HG02884 (cell line): ENCODE measurements around the gene ZBTB45.

Experiments
- ATAC-seq: cut with Tn5 transposase; IDR thresholded peaks from one replicate; pipeline ENCODE4 v1.9.1; 2021; ENCODE audit warnings: mild to moderate bottlenecking, moderate library complexity; ENCODE audit not compliant: unreplicated experiment

ZBTB45 gene

GRCh38 chr19:58519355-58520256 lies at the start of gene ZBTB45:
TSS of gene ZBTB45 (minus strand) at chr19:58519810. CDS start at chr19:58517673, 2,137 bp downstream.
- peak; percentile 71 for ATAC-seq

- ATAC-seq = no peak
Observed at GRCh38 chr19:58568453-58569130, 49.0 kb upstream of the ZBTB45 start.

- no peak for ATAC-seq
Observed at GRCh38 chr19:58566989-58567388, 47.4 kb upstream of the ZBTB45 start.

- no peak for ATAC-seq
Observed at GRCh38 chr19:58563823-58564222, 44.2 kb upstream of the ZBTB45 start.

- ATAC-seq = no peak
Observed at GRCh38 chr19:58563034-58563573, 43.5 kb upstream of the ZBTB45 start.

GRCh38 chr19:58562122-58563033 lies 42.8 kb upstream of the ZBTB45 start:
- ATAC-seq = no peak

GRCh38 chr19:58561373-58562121 lies 41.9 kb upstream of the ZBTB45 start:
- ATAC-seq = no peak

GRCh38 chr19:58560921-58561320 lies 41.3 kb upstream of the ZBTB45 start:
- no peak for ATAC-seq

GRCh38 chr19:58560007-58560887 lies 40.6 kb upstream of the ZBTB45 start:
- no peak for ATAC-seq

GRCh38 chr19:58559275-58560006 lies 39.8 kb upstream of the ZBTB45 start:
- no peak for ATAC-seq

- ATAC-seq = peak; percentile 39
Observed at GRCh38 chr19:58558623-58559274, 39.1 kb upstream of the ZBTB45 start.

- ATAC-seq = peak; percentile 4
Observed at GRCh38 chr19:58558066-58558622, 38.5 kb upstream of the ZBTB45 start, which contains the start of gene UBE2M. TSS of gene UBE2M (minus strand) at chr19:58558611. CDS start at chr19:58558381, 230 bp downstream.

- no peak for ATAC-seq
Observed at GRCh38 chr19:58557221-58558065, 37.8 kb upstream of the ZBTB45 start.

GRCh38 chr19:58556622-58557220 lies 37.1 kb upstream of the ZBTB45 start:
- ATAC-seq = no peak

- no peak for ATAC-seq
Observed at GRCh38 chr19:58555920-58556621, 36.5 kb upstream of the ZBTB45 start.
